Neural progenitor cell (in vitro differentiated cells): ENCODE results near the gene PPM1F. TPM values are rescaled to one million over a fixed set of nuclear protein-coding genes. Genes with fewer than 3 reads are reported as not detected.

ENCODE experiments used
- DNase-seq: peaks from one replicate; pipeline ENCODE4 v3.0.0-alpha.2; 2016; ENCODE audit warnings: low spot score
- H2AFZ ChIP-seq: fragments of 200-600 bp; sonication (generic); replicated peaks from 2 replicates; pipeline ENCODE4 v1.6.1; 2016; ENCODE audit warnings: antibody characterized with exemption
- H3F3A ChIP-seq: fragments of 200-600 bp; sonication (generic); 2 replicates; pipeline ENCODE4 v1.6.1; 2016; ENCODE audit warnings: antibody characterized with exemption, low read depth
- H3K27ac ChIP-seq: fragments of 200-600 bp; sonication (generic); 2 replicates; pipeline ENCODE4 v1.5.1; 2016; ENCODE audit warnings: mild to moderate bottlenecking
- H3K27me3 ChIP-seq: fragments of 200-600 bp; sonication (generic); 2 replicates; pipeline ENCODE4 v1.6.1; 2016; ENCODE audit warnings: mild to moderate bottlenecking, moderate library complexity
- H3K36me3 ChIP-seq: fragments of 200-600 bp; sonication (generic); 2 replicates; pipeline ENCODE4 v1.5.1; 2016
- H3K4me1 ChIP-seq: fragments of 200-600 bp; sonication (generic); 2 replicates; pipeline ENCODE4 v1.6.1; 2016; ENCODE audit warnings: mixed run types
- H3K4me2 ChIP-seq: fragments of 200-600 bp; sonication (generic); 2 replicates; pipeline ENCODE4 v1.6.1; 2016
- H3K4me3 ChIP-seq: fragments of 200-600 bp; sonication (generic); 2 replicates; pipeline ENCODE4 v1.5.1; 2016
- H3K79me2 ChIP-seq: fragments of 200-600 bp; sonication (generic); 2 replicates; pipeline ENCODE4 v1.6.1; 2016; ENCODE audit warnings: low read depth
- H3K9ac ChIP-seq: fragments of 200-600 bp; sonication (generic); 2 replicates; pipeline ENCODE4 v1.6.1; 2016
- H3K9me3 ChIP-seq: fragments of 200-600 bp; sonication (generic); 2 replicates; pipeline ENCODE4 v1.5.1; 2016; ENCODE audit warnings: low read depth
- H4K20me1 ChIP-seq: fragments of 200-600 bp; sonication (generic); 2 replicates; pipeline ENCODE4 v1.6.1; 2016; ENCODE audit warnings: low read depth
- H3K27ac Mint-ChIP-seq: 3 replicates; pipeline ENCODE4 v1.8.0; 2021; ENCODE audit warnings: mixed read lengths
- H3K27me3 Mint-ChIP-seq: 2 replicates; pipeline ENCODE4 v1.8.0; 2022; ENCODE audit warnings: low read depth, mild to moderate bottlenecking, inconsistent platforms, moderate library complexity, mixed read lengths; ENCODE audit not compliant: insufficient read depth
- H3K36me3 Mint-ChIP-seq: 3 replicates; pipeline ENCODE4 v1.8.0; 2021; ENCODE audit warnings: mixed read lengths
- H3K4me1 Mint-ChIP-seq: 3 replicates; pipeline ENCODE4 v1.8.0; 2021; ENCODE audit warnings: mixed read lengths
- H3K4me3 Mint-ChIP-seq: 3 replicates; pipeline ENCODE4 v1.8.0; 2021; ENCODE audit warnings: mild to moderate bottlenecking, moderate library complexity, mixed read lengths
- H3K9me3 Mint-ChIP-seq: 3 replicates; pipeline ENCODE4 v1.8.0; 2020; ENCODE audit warnings: mixed read lengths
- CTCF ChIP-seq: fragments of 200-600 bp; sonication (generic); IDR thresholded peaks from 2 replicates; pipeline ENCODE4 v1.5.1; 2017; ENCODE audit warnings: antibody characterized with exemption, mild to moderate bottlenecking
- EZH2 ChIP-seq: fragments of 200-600 bp; sonication (generic); IDR thresholded peaks from 2 replicates; pipeline ENCODE4 v1.6.1; 2017; ENCODE audit warnings: antibody characterized with exemption, mild to moderate bottlenecking, moderate library complexity
- EZH2phosphoT487 ChIP-seq: fragments of 200-600 bp; sonication (generic); IDR thresholded peaks from 2 replicates; pipeline ENCODE4 v1.6.1; 2017; ENCODE audit warnings: antibody characterized with exemption
- total RNA-seq: library from RNA; depleted of rRNA; stranded (reverse); fragments of >200 nt; gene quantifications from 2 replicates; pipeline ENCODE4 v1.2.3, GENCODE V29; 2015; ENCODE audit warnings: low replicate concordance

Gene PPM1F
- total RNA-seq, 1 donor from 2014 or later: 18.0 TPM

DNA sequence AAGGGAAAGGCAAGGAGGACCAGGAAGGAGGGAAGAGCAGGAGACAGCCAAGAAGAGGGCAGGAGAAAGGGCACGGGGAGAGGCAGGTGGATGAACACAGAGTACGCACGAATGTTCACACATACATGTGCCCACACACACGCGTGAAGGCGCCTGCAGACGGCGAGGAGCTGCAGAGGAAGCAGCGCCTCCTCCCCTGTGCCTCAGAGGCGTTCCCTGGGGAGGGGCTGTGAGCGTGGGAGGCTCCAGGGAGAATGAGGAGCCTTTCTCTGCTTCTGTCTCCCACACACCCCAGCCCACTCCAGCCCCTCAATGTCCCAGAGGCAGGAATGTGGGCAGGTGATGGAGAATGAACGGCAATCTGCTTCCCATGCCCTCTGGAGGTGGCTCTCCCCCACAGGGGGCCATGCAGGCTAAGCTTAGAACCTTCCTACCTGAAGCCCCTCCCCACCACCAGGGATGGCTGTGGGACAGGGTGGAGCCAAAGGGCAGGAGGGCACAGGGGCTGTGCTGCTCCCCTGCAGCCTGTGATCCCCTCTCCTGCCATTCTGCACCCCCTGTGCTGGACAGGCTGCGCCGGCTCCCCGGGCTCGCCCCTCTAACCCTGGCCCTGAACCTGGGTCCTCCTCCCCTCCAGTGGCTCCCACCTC lies 25.3 kb downstream of the PPM1F start:
- no peaks in the 10 kb centered on the region for H4K20me1 ChIP-seq
- H3K9ac ChIP-seq: no peak overlapping the region
- TF ChIP-seq CTCF (no peak), EZH2 (no peak), EZH2phosphoT487 (no peak)
- H3K4me1 ChIP-seq: peaks cover 29% of the 10 kb centered on the region
- H2AFZ ChIP-seq: no peak overlapping the region
- Mint-ChIP-seq H3K27me3 (peaks cover 4% of the 10 kb centered on the region), H3K36me3 (peaks cover 13% of the 10 kb centered on the region), H3K4me3 (no peak overlapping the region), H3K27ac (peak overlapping the region; percentile 83), H3K9me3 (no peaks in the 10 kb centered on the region), H3K4me1 (peaks cover 26% of the 10 kb centered on the region)
- H3K9me3 ChIP-seq: no peaks in the 10 kb centered on the region
- H3K27me3 ChIP-seq: no peaks in the 10 kb centered on the region
- DNase-seq: no peak
- no peak overlapping the region for H3K4me3 ChIP-seq
- H3F3A ChIP-seq: peaks cover 18% of the 10 kb centered on the region
- H3K36me3 ChIP-seq: no peaks in the 10 kb centered on the region
- H3K27ac ChIP-seq: no peak overlapping the region
- H3K4me2 ChIP-seq: no peak overlapping the region
- H3K79me2 ChIP-seq: no peaks in the 10 kb centered on the region

DNA sequence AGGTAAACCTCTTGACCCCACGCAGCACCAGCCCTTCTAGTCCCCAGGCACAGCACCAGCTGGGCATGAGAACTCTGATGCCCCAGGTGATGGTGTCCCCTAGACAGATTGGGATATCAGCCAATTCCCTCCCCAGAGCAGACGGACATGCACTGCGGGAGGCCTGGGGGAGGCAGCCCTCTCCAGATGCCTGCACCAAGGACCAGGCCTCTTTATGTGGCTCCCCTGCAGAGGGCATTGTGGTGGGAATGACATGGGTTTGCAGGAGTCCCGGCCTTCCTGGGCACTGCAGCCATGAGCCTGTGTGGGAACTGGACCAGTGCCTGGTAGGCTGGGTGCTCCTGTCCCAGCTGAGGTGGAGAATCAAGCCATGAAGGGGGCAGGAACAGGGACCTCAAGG lies 25.9 kb downstream of the PPM1F start:
- TF ChIP-seq CTCF (no peak), EZH2phosphoT487 (no peak), EZH2 (no peak)
- H3K4me3 Mint-ChIP-seq: no peak overlapping the region

GRCh38 chr22:21923163-21923561 lies 29.5 kb downstream of the PPM1F start:
- Mint-ChIP-seq H3K4me1 (peaks cover 26% of the 10 kb centered on the region), H3K27me3 (peaks cover 6% of the 10 kb centered on the region), H3K4me3 (no peak overlapping the region), H3K9me3 (no peaks in the 10 kb centered on the region), H3K36me3 (no peaks in the 10 kb centered on the region), H3K27ac (no peak overlapping the region)
- Histone ChIP-seq H3K4me2 (no peak overlapping the region), H3K79me2 (no peaks in the 10 kb centered on the region), H4K20me1 (peaks cover 11% of the 10 kb centered on the region), H3K27me3 (no peaks in the 10 kb centered on the region), H3K9me3 (no peaks in the 10 kb centered on the region), H3K36me3 (no peaks in the 10 kb centered on the region), H3K27ac (no peak overlapping the region), H2AFZ (no peak overlapping the region), H3K9ac (no peak overlapping the region), H3K4me1 (peaks cover 60% of the 10 kb centered on the region), H3F3A (peaks cover 44% of the 10 kb centered on the region), H3K4me3 (no peak overlapping the region)
- no peak for TF ChIP-seq EZH2
- TF ChIP-seq EZH2phosphoT487: no peak
- no peak for TF ChIP-seq CTCF
- no peak for DNase-seq

More for the DNA sequence above, 25.9 kb downstream of the PPM1F start:
- no peak for DNase-seq
- Mint-ChIP-seq H3K4me1 (peaks cover 28% of the 10 kb centered on the region), H3K27ac (peak overlapping the region; percentile 83), H3K27me3 (peaks cover 4% of the 10 kb centered on the region), H3K36me3 (peaks cover 13% of the 10 kb centered on the region), H3K9me3 (no peaks in the 10 kb centered on the region)
- H3F3A ChIP-seq: peaks cover 24% of the 10 kb centered on the region
- H4K20me1 ChIP-seq: no peaks in the 10 kb centered on the region
- H3K9me3 ChIP-seq: no peaks in the 10 kb centered on the region
- H3K4me2 ChIP-seq: no peak overlapping the region
- H3K4me3 ChIP-seq: no peak overlapping the region
- H3K4me1 ChIP-seq: peaks cover 34% of the 10 kb centered on the region
- no peak overlapping the region for H2AFZ ChIP-seq
- H3K36me3 ChIP-seq: no peaks in the 10 kb centered on the region
- H3K27me3 ChIP-seq: no peaks in the 10 kb centered on the region
- H3K9ac ChIP-seq: no peak overlapping the region
- no peak overlapping the region for H3K27ac ChIP-seq
- H3K79me2 ChIP-seq: no peaks in the 10 kb centered on the region
